Neuronal stem cell (in vitro differentiated cells): ENCODE results near the gene NAV2.

Experiments
- DNase-seq: peaks from one replicate; pipeline ENCODE4 v3.0.0-alpha.2; 2013; ENCODE audit warnings: low spot score
- H2AFZ ChIP-seq: one replicate; pipeline ENCODE4 v1.6.1; 2013; ENCODE audit warnings: mild to moderate bottlenecking, low read length, inconsistent platforms
- H2AK5ac ChIP-seq: 2 replicates; pipeline ENCODE4 v1.6.1; 2013; ENCODE audit warnings: low read depth, mild to moderate bottlenecking, inconsistent platforms, low read length, moderate library complexity, mixed read lengths
- H2BK120ac ChIP-seq: 2 replicates; pipeline ENCODE4 v1.6.1; 2013; ENCODE audit warnings: low read depth, mild to moderate bottlenecking, inconsistent platforms, low read length, moderate library complexity, mixed read lengths
- H2BK12ac ChIP-seq: one replicate; pipeline ENCODE4 v1.6.1; 2013; ENCODE audit warnings: low read length, inconsistent platforms
- H2BK15ac ChIP-seq: 2 replicates; pipeline ENCODE4 v1.6.1; 2013; ENCODE audit warnings: mild to moderate bottlenecking, low read length, inconsistent platforms, mixed read lengths
- H2BK5ac ChIP-seq: one replicate; pipeline ENCODE4 v1.6.1; 2013; ENCODE audit warnings: inconsistent platforms, mild to moderate bottlenecking, low read length, moderate library complexity
- H3K14ac ChIP-seq: one replicate; pipeline ENCODE4 v1.6.1; 2013; ENCODE audit warnings: low read length, inconsistent platforms
- H3K18ac ChIP-seq: 2 replicates; pipeline ENCODE4 v1.6.1; 2013; ENCODE audit warnings: low read length, inconsistent platforms
- H3K23ac ChIP-seq: 2 replicates; pipeline ENCODE4 v1.6.1; 2013; ENCODE audit warnings: low read depth, mild to moderate bottlenecking, mixed read lengths, low read length, inconsistent platforms; ENCODE audit not compliant: poor library complexity
- H3K27ac ChIP-seq: replicated peaks from 3 replicates; pipeline ENCODE4 v1.5.1; 2013; ENCODE audit warnings: low read length, inconsistent platforms
- H3K27me3 ChIP-seq, 3 experiments: 2 replicates each; pipeline ENCODE4 v1.6.1; 2013; ENCODE audit warnings: low read length in 3 of 3, mild to moderate bottlenecking in 2 of 3, inconsistent platforms in 1 of 3, low read depth in 1 of 3, mixed read lengths in 1 of 3, moderate library complexity in 1 of 3; ENCODE audit not compliant: control insufficient read depth in 3 of 3, insufficient read depth in 3 of 3
- H3K36me3 ChIP-seq, 2 donors: replicated peaks in 1 of 2; 2 replicates each; pipeline ENCODE4 v1.6.1; 2013; ENCODE audit warnings: low read length in 2 of 2; ENCODE audit not compliant: control insufficient read depth in 2 of 2, insufficient read depth in 2 of 2
- H3K4ac ChIP-seq: 2 replicates; pipeline ENCODE4 v1.6.1; 2013; ENCODE audit warnings: inconsistent platforms, mild to moderate bottlenecking, low read length, moderate library complexity
- H3K4me1 ChIP-seq, 2 donors: 1 replicate in 1 of 2; 2 replicates in 1 of 2; pipeline ENCODE4 v1.6.1; 2013; ENCODE audit warnings: low read length in 2 of 2, low read depth in 1 of 2; ENCODE audit not compliant: control insufficient read depth in 2 of 2, insufficient read depth in 1 of 2
- H3K4me2 ChIP-seq: one replicate; pipeline ENCODE4 v1.6.1; 2013; ENCODE audit warnings: mild to moderate bottlenecking, low read length, inconsistent platforms; ENCODE audit not compliant: insufficient read depth, poor library complexity, severe bottlenecking
- H3K4me3 ChIP-seq, 2 donors: 2 replicates each; pipeline ENCODE4 v1.5.1; 2013; ENCODE audit warnings: low read length in 2 of 2, mild to moderate bottlenecking in 2 of 2, inconsistent platforms in 1 of 2, moderate library complexity in 1 of 2
- H3K79me1 ChIP-seq: one replicate; pipeline ENCODE4 v1.6.1; 2013; ENCODE audit warnings: low read depth, mild to moderate bottlenecking, inconsistent platforms, low read length, moderate library complexity
- H3K9ac ChIP-seq: one replicate; pipeline ENCODE4 v1.6.1; 2013; ENCODE audit warnings: mild to moderate bottlenecking, low read depth, low read length, inconsistent platforms; ENCODE audit not compliant: poor library complexity
- H3K9me3 ChIP-seq, 2 donors: replicated peaks in 1 of 2; 2 replicates each; pipeline versions ENCODE3 to v1.6.1; 2013; ENCODE audit warnings: low read length in 2 of 2, mild to moderate bottlenecking in 2 of 2, inconsistent platforms in 1 of 2, low read depth in 1 of 2, mixed read lengths in 1 of 2, moderate library complexity in 1 of 2; ENCODE audit not compliant: control insufficient read depth in 2 of 2, insufficient read depth in 1 of 2
- H4K8ac ChIP-seq: one replicate; pipeline ENCODE4 v1.6.1; 2013; ENCODE audit warnings: low read depth, mild to moderate bottlenecking, inconsistent platforms, low read length, moderate library complexity
- H4K91ac ChIP-seq: one replicate; pipeline ENCODE4 v1.6.1; 2013; ENCODE audit warnings: low read length, low read depth, mild to moderate bottlenecking, inconsistent platforms; ENCODE audit not compliant: poor library complexity
- WGBS, 2 donors: extraction: QIAGEN DNeasy Blood & Tissue Kit; methylation state at CpG; one replicate each; pipeline ENCODE4 v1.1.7; 2013; ENCODE audit warnings: missing lambda C conversion rate in 2 of 2, mixed read lengths in 1 of 2; ENCODE audit not compliant: insufficient read length in 2 of 2, insufficient replicate concordance in 1 of 2; ENCODE audit errors: extremely low coverage in 2 of 2; 5-methylcytosine and 5-hydroxymethylcytosine counted together

Gene NAV2

DNA sequence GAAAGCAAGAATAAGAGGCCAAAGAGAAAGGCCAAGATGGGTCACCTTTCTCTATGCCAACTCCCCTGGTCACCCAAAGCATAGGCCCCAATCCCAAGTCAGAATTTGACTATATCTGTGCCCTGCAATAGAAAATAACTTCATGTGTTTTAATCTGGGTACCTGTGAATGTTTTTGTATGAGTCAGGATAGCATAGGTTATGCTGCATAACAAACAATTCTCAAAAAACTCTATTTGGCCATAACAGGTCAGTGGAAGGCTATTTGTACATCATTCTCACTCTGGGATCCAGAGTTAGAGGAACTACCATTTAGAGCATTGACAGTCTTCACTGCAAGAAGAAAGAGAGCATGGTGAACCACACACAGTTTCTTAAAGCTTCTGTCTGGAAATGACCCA is 280.4 kb downstream of the NAV2 start:
- no peak for DNase-seq
- no peak overlapping the region for H2BK120ac ChIP-seq
- H2BK5ac ChIP-seq: no peak overlapping the region
- H3K4me3 ChIP-seq: no peak overlapping the region
- no peak overlapping the region for H2BK12ac ChIP-seq
- H3K14ac ChIP-seq: no peak overlapping the region
- H3K23ac ChIP-seq: no peak overlapping the region
- no peak overlapping the region for H3K4ac ChIP-seq
- H3K27ac ChIP-seq: no peak overlapping the region
- no peak overlapping the region for H4K8ac ChIP-seq
- H4K91ac ChIP-seq: no peak overlapping the region
- no peaks in the 10 kb centered on the region for H3K27me3 ChIP-seq
- H2AFZ ChIP-seq: no peak overlapping the region
- no peak overlapping the region for H2AK5ac ChIP-seq
- no peak overlapping the region for H3K4me2 ChIP-seq
- H3K4me1 ChIP-seq: peaks cover 0 to 2% of the 10 kb centered on the region in 2 donors
- H3K9me3 ChIP-seq: peaks cover 0 to 11% of the 10 kb centered on the region in 2 donors
- H3K36me3 ChIP-seq: peaks cover 0 to 10% of the 10 kb centered on the region in 2 donors
- H3K79me1 ChIP-seq: no peaks in the 10 kb centered on the region
- H2BK15ac ChIP-seq: no peak overlapping the region
- no peak overlapping the region for H3K18ac ChIP-seq
- H3K9ac ChIP-seq: no peak overlapping the region

DNA sequence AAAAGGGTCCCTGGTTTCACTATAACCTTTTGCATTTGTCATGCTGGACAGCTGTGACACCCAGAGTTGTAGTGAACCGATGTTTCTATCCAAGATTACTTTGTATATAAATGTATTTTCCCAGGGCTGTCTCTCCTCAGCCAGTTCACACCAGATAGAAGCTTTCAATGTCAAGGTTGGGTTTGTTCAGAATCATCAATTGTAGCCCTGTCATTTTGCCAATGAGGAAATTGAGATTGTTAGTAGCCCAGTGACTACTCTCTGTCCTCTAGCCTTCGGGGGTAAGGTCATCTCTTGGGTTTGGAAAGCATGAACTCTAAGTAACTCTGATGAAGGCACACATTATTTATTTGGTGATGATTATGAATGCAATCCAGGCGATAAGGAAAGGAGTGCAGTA is 282.0 kb downstream of the NAV2 start:
- DNase-seq: no peak
- no peaks in the 10 kb centered on the region for H3K27me3 ChIP-seq
- H2BK12ac ChIP-seq: no peak overlapping the region
- H3K79me1 ChIP-seq: no peaks in the 10 kb centered on the region
- H3K36me3 ChIP-seq: peaks cover 0 to 10% of the 10 kb centered on the region in 2 donors
- no peak overlapping the region for H4K91ac ChIP-seq
- H3K9ac ChIP-seq: no peak overlapping the region
- H4K8ac ChIP-seq: no peak overlapping the region
- H3K4me1 ChIP-seq: peaks cover 0 to 2% of the 10 kb centered on the region in 2 donors
- WGBS, 2 donors: no CpG with 5 or more reads among the region's 3 CpGs
- H2BK120ac ChIP-seq: no peak overlapping the region
- H2AFZ ChIP-seq: no peak overlapping the region
- no peak overlapping the region for H3K23ac ChIP-seq
- H2BK15ac ChIP-seq: no peak overlapping the region
- H3K27ac ChIP-seq: no peak overlapping the region
- no peak overlapping the region for H3K18ac ChIP-seq
- no peak overlapping the region for H3K14ac ChIP-seq
- H3K9me3 ChIP-seq: peaks cover 0 to 11% of the 10 kb centered on the region in 2 donors
- H3K4ac ChIP-seq: no peak overlapping the region
- no peak overlapping the region for H2BK5ac ChIP-seq
- no peak overlapping the region for H3K4me2 ChIP-seq
- no peak overlapping the region for H3K4me3 ChIP-seq
- H2AK5ac ChIP-seq: no peak overlapping the region

DNA sequence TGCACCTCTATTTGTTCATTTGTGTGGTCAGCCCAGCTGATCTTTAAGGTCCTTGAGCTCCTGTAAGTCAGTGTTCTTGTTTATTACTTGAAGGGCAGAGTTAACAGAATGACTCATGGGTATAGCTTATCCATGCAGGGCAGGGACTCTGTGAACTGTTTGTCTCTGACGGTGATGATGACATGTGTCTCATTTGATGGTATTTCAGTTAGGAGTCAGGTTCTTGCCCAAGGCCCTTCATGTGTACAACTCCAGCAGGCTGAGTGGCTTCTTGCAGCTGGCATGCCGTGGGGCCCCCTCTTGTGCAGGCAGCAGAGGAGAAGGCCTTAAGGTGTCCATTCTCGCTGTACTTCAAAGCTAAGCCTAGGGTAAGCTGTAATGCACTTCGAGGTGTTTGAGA is 282.5 kb downstream of the NAV2 start:
- Histone ChIP-seq H2BK120ac (no peak overlapping the region), H2BK5ac (no peak overlapping the region), H2BK12ac (no peak overlapping the region), H3K4ac (no peak overlapping the region), H2BK15ac (no peak overlapping the region), H3K14ac (no peak overlapping the region), H2AK5ac (no peak overlapping the region), H3K4me1 (peaks cover 4 to 7% of the 10 kb centered on the region in 2 donors), H4K91ac (no peak overlapping the region), H3K4me3 (no peak overlapping the region), H4K8ac (no peak overlapping the region), H3K27me3 (no peaks in the 10 kb centered on the region), H2AFZ (no peak overlapping the region), H3K36me3 (peaks cover 0 to 10% of the 10 kb centered on the region in 2 donors), H3K4me2 (no peak overlapping the region), H3K27ac (no peak overlapping the region), H3K18ac (no peak overlapping the region), H3K9ac (no peak overlapping the region), H3K79me1 (no peaks in the 10 kb centered on the region), H3K23ac (no peak overlapping the region), H3K9me3 (peaks cover 0 to 11% of the 10 kb centered on the region in 2 donors)
- WGBS, 2 donors: no CpG with 5 or more reads among the region's 4 CpGs
- DNase-seq: no peak

DNA sequence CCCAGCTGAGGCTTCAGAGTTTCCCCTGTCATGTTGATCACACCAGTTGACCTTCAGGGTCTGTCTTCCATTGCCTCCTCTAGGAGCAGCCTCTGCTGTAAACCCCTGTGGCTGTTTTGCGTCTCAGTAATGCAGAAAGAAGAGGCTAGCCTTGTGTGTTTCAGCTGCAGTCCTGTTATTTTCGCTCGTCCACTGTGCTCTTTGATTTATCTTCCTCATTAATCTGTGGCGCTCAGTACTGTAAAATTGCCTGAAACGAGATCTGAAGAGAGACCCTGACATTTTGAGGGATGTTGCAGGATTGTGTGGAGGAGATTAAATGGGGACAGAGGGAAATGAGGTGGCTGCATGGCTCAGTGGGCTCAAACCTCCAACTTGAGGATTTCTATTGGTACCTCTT is 283.9 kb downstream of the NAV2 start:
- H3K9me3 ChIP-seq: peaks cover 0 to 11% of the 10 kb centered on the region in 2 donors
- no peak overlapping the region for H4K91ac ChIP-seq
- no peak overlapping the region for H2AK5ac ChIP-seq
- H2BK15ac ChIP-seq: no peak overlapping the region
- H3K4me1 ChIP-seq: peaks cover 15 to 19% of the 10 kb centered on the region in 2 donors
- H3K36me3 ChIP-seq: peaks cover 0 to 10% of the 10 kb centered on the region in 2 donors
- no peak overlapping the region for H3K4me3 ChIP-seq
- H2AFZ ChIP-seq: no peak overlapping the region
- H3K27me3 ChIP-seq: no peaks in the 10 kb centered on the region
- WGBS, 2 donors: no CpG with 5 or more reads among the region's 5 CpGs
- no peak overlapping the region for H2BK12ac ChIP-seq
- no peak overlapping the region for H3K4me2 ChIP-seq
- H3K27ac ChIP-seq: no peak overlapping the region
- H2BK5ac ChIP-seq: no peak overlapping the region
- H3K9ac ChIP-seq: no peak overlapping the region
- H3K18ac ChIP-seq: no peak overlapping the region
- no peak for DNase-seq
- no peak overlapping the region for H4K8ac ChIP-seq
- no peaks in the 10 kb centered on the region for H3K79me1 ChIP-seq
- no peak overlapping the region for H2BK120ac ChIP-seq
- no peak overlapping the region for H3K14ac ChIP-seq
- H3K23ac ChIP-seq: no peak overlapping the region
- no peak overlapping the region for H3K4ac ChIP-seq
